Endodermal cell (in vitro differentiated cells): ENCODE data around the gene GHRL. TPM values are rescaled to one million over a fixed set of nuclear protein-coding genes. Genes with fewer than 3 reads are reported as not detected.

ENCODE experiments used
- DNase-seq: peaks from one replicate; pipeline ENCODE4 v3.0.0-alpha.2; 2017
- H3K27ac ChIP-seq: 2 replicates; pipeline ENCODE4 v1.5.1; 2013; ENCODE audit warnings: mild to moderate bottlenecking, low read depth, low read length, moderate library complexity
- H3K27me3 ChIP-seq: 2 replicates; pipeline ENCODE4 v1.6.1; 2013; ENCODE audit warnings: mild to moderate bottlenecking, low read length, moderate library complexity; ENCODE audit not compliant: insufficient read depth, control insufficient read depth, poor library complexity, severe bottlenecking
- H3K36me3 ChIP-seq: 2 replicates; pipeline ENCODE4 v1.7.0; 2013; ENCODE audit warnings: mild to moderate bottlenecking, low read length, moderate library complexity; ENCODE audit not compliant: control insufficient read depth, insufficient read depth
- H3K4me1 ChIP-seq: one replicate; pipeline ENCODE4 v1.7.0; 2013; ENCODE audit warnings: low read length; ENCODE audit not compliant: control insufficient read depth, insufficient read depth
- H3K4me3 ChIP-seq: 2 replicates; pipeline ENCODE4 v1.5.1; 2013; ENCODE audit warnings: mild to moderate bottlenecking, low read length, moderate library complexity
- H3K9ac ChIP-seq: 2 replicates; pipeline ENCODE4 v1.6.1; 2013; ENCODE audit warnings: mild to moderate bottlenecking, low read length, moderate library complexity; ENCODE audit not compliant: poor library complexity, severe bottlenecking; ENCODE audit errors: extremely low read depth
- H3K9me3 ChIP-seq: 2 replicates; pipeline ENCODE4 v1.6.1; 2013; ENCODE audit warnings: mild to moderate bottlenecking, low read length, moderate library complexity; ENCODE audit not compliant: control insufficient read depth
- H3K27ac Mint-ChIP-seq: 2 replicates; pipeline ENCODE4 v1.8.0; 2020; ENCODE audit warnings: mixed read lengths
- H3K27me3 Mint-ChIP-seq: 2 replicates; pipeline ENCODE4 v1.8.0; 2021; ENCODE audit warnings: mild to moderate bottlenecking, mixed read lengths; ENCODE audit not compliant: insufficient read depth
- H3K36me3 Mint-ChIP-seq: 2 replicates; pipeline ENCODE4 v1.8.0; 2020; ENCODE audit warnings: low read depth, mixed read lengths
- H3K4me1 Mint-ChIP-seq: 2 replicates; pipeline ENCODE4 v1.8.0; 2020; ENCODE audit warnings: mixed read lengths
- H3K4me3 Mint-ChIP-seq: 2 replicates; pipeline ENCODE4 v1.8.0; 2020; ENCODE audit warnings: mild to moderate bottlenecking, moderate library complexity, mixed read lengths
- H3K9me3 Mint-ChIP-seq: 2 replicates; pipeline ENCODE4 v1.8.0; 2020; ENCODE audit warnings: mild to moderate bottlenecking, mixed read lengths
- WGBS, 2 experiments: methylation state at CpG; one replicate each; pipeline versions ENCODE4 v1.1.5 to v1.1.7; 2013; ENCODE audit warnings: missing lambda C conversion rate in 2 of 2, mixed read lengths in 1 of 2; ENCODE audit not compliant: insufficient coverage in 1 of 2, insufficient read length in 1 of 2; 5-methylcytosine and 5-hydroxymethylcytosine counted together
- total RNA-seq, 2 donors: library from RNA; stranded (reverse); fragmentation: NEBNext Ultra II Directional in 1 of 2; extraction: Animal tissue kit (Norgen Biotek cat#: 25700) in 1 of 2; gene quantifications; 2 replicates in 1 of 2; 3 replicates in 1 of 2; pipeline ENCODE4 v1.2.1, GENCODE V29; 2021
- TF ChIP-seq, protein P1 (sequence below): fragments of 200-600 bp; sonication (generic); conservative IDR thresholded peaks from 2 replicates; pipeline ENCODE4 v1.5.0; 2021; ENCODE audit warnings: antibody characterized with exemption, mild to moderate bottlenecking

Gene GHRL
- total RNA-seq, 2 donors from 2014 or later: not detected

DNA sequence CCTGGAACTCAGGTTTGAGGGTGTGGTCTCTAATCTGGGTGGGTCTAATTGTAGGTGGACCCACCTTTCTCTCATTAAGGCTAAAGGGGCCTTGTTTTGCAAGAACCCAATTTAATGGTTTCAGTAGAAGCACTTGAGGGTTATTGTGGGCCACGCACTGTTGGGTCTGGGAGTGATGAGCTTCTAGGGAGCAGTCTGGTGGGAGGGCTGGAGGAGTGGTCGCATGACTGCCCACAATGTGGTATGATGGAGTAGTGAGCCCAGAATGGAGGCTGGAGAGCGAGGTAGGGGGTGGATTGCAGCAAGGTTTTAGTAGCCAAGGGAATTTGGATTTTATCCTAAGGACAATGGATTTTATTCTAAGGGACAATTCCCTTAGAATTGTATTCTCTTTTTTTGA lies 41.7 kb downstream of the GHRL start:
- Histone ChIP-seq H3K27ac (no peak overlapping the region), H3K27me3 (no peaks in the 10 kb centered on the region), H3K36me3 (peaks cover 24% of the 10 kb centered on the region), H3K9me3 (peaks cover 1% of the 10 kb centered on the region), H3K9ac (no peak overlapping the region), H3K4me1 (no peaks in the 10 kb centered on the region), H3K4me3 (peak overlapping the region; percentile 96)
- Mint-ChIP-seq H3K36me3 (peaks cover 40% of the 10 kb centered on the region), H3K4me3 (peak overlapping the region; percentile 86), H3K4me1 (peaks cover 22% of the 10 kb centered on the region), H3K9me3 (peaks cover 20% of the 10 kb centered on the region), H3K27ac (no peak overlapping the region), H3K27me3 (peaks cover 11% of the 10 kb centered on the region)
- TF ChIP-seq, protein P1, sequence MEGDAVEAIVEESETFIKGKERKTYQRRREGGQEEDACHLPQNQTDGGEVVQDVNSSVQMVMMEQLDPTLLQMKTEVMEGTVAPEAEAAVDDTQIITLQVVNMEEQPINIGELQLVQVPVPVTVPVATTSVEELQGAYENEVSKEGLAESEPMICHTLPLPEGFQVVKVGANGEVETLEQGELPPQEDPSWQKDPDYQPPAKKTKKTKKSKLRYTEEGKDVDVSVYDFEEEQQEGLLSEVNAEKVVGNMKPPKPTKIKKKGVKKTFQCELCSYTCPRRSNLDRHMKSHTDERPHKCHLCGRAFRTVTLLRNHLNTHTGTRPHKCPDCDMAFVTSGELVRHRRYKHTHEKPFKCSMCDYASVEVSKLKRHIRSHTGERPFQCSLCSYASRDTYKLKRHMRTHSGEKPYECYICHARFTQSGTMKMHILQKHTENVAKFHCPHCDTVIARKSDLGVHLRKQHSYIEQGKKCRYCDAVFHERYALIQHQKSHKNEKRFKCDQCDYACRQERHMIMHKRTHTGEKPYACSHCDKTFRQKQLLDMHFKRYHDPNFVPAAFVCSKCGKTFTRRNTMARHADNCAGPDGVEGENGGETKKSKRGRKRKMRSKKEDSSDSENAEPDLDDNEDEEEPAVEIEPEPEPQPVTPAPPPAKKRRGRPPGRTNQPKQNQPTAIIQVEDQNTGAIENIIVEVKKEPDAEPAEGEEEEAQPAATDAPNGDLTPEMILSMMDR: no peak
- no peak for DNase-seq
- WGBS, 2 experiments: 92 to 100% methylated on average over 3 of the region's 3 CpGs

DNA sequence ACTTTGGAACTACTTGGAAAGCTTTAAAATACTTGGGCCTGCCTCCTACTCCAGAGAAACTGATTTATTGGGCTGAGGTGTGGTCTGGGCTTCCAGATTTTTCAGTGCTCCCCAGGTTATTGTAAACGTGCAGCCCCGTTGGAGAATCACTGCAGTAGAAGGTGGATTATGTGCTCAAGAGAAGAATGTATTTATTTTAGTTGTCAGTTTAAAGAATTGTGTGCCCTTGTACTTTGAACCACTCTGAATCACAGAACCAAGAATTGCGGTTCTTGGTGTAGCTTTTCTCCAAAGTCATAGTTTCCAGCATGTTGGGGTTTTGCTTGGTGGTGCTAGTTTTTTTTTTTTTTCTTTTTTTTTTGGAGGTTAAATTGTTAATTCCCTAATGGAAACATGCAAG lies 42.9 kb downstream of the GHRL start:
- peaks cover 22% of the 10 kb centered on the region for H3K4me1 Mint-ChIP-seq
- WGBS, 2 experiments: 47% methylated on average over 3 of the region's 3 CpGs; no CpG with 5 or more reads in 1 of the 2 experiments
- H3K27me3 Mint-ChIP-seq: peaks cover 11% of the 10 kb centered on the region
- peak overlapping the region; percentile 86 for H3K4me3 Mint-ChIP-seq
- peak overlapping the region; percentile 81 for H3K9ac ChIP-seq
- H3K27me3 ChIP-seq: no peaks in the 10 kb centered on the region
- peak overlapping the region; percentile 96 for H3K4me3 ChIP-seq
- no peaks in the 10 kb centered on the region for H3K4me1 ChIP-seq
- H3K9me3 Mint-ChIP-seq: peaks cover 31% of the 10 kb centered on the region
- no peak overlapping the region for H3K27ac ChIP-seq
- DNase-seq: no peak
- H3K36me3 ChIP-seq: peaks cover 19% of the 10 kb centered on the region
- H3K27ac Mint-ChIP-seq: peak overlapping the region; percentile 90
- TF ChIP-seq, protein P1: no peak
- H3K36me3 Mint-ChIP-seq: peaks cover 33% of the 10 kb centered on the region
- peaks cover 13% of the 10 kb centered on the region for H3K9me3 ChIP-seq

DNA sequence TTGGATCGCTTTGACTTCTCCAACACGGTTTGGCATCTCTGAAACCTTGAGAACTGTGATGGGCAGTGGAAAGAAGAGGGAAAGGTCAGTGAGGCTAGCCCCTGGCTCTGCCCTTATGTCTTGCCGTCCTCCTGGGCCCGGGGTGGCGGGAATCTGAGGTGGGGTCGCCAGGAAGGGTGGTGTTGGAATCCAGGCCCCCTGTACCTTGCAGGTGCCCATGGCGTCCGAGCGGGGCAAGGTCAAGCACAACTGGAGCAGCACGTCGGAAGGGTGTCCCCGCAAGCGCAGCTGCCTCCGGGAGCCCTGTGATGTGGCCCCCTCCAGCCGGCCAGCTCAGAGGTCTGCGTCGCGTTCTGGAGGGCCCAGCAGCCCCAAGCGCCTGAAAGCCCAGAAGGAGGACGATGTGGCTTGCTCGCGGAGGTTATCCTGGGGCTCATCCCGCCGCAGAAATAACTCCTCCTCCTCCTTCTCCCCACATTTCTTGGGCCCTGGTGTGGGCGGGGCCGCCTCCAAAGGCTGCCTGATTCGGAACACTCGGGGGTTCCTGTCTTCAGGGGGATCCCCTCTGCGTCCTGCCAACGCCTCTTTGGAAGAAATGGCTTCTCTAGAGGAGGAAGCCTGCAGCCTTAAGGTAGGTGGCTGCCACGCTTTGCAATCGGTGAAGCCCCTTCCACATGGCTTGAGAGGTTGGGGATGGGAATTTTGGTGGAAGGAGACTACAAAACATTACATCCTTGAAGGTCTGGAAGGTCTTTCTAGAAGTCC lies 43.6 kb downstream of the GHRL start:
- Mint-ChIP-seq H3K4me3 (peak overlapping the region; percentile 86), H3K4me1 (peaks cover 22% of the 10 kb centered on the region), H3K27me3 (peaks cover 11% of the 10 kb centered on the region), H3K9me3 (peaks cover 38% of the 10 kb centered on the region), H3K27ac (peak overlapping the region; percentile 90), H3K36me3 (peaks cover 27% of the 10 kb centered on the region)
- no peaks in the 10 kb centered on the region for H3K4me1 ChIP-seq
- peaks cover 19% of the 10 kb centered on the region for H3K9me3 ChIP-seq
- WGBS, 2 experiments: 5 to 13% methylated on average over 11 to 32 of the region's 32 CpGs
- H3K27ac ChIP-seq: no peak overlapping the region
- DNase-seq: peak; percentile 72
- H3K9ac ChIP-seq: peak overlapping the region; percentile 81
- peaks cover 18% of the 10 kb centered on the region for H3K36me3 ChIP-seq
- no peaks in the 10 kb centered on the region for H3K27me3 ChIP-seq
- peak overlapping the region; percentile 96 for H3K4me3 ChIP-seq
- TF ChIP-seq, protein P1: no peak
